Epithelial cell of proximal tubule (primary cell): ENCODE data around the gene E2F2. TPM values are rescaled to one million over a fixed set of nuclear protein-coding genes. Genes with fewer than 3 reads are reported as not detected.
"Not testable (repeated sequence)": the region's sequence is repeated elsewhere in the genome, so short reads cannot be mapped to it uniquely, and the experiment has no call there.

Source experiments
- DNase-seq: peaks from one replicate; pipeline ENCODE4 v3.0.0-alpha.2; 2011; ENCODE audit warnings: low read depth
- H3K4me3 ChIP-seq: 2 replicates; pipeline ENCODE4 v1.5.1; 2011; ENCODE audit warnings: low read depth, mild to moderate bottlenecking, low read length
- total RNA-seq: library from RNA; depleted of rRNA; stranded (reverse); fragments of >200 nt; gene quantifications from 2 replicates; pipeline ENCODE4 v1.2.3, GENCODE V29; 2015
- TF ChIP-seq, protein P1 (sequence below): conservative IDR thresholded peaks from 2 replicates; pipeline ENCODE4 v1.5.1; 2012; ENCODE audit warnings: low read depth, mild to moderate bottlenecking, low read length

E2F2 gene
- total RNA-seq, 1 donor from 2014 or later, result 4.0 TPM

DNA sequence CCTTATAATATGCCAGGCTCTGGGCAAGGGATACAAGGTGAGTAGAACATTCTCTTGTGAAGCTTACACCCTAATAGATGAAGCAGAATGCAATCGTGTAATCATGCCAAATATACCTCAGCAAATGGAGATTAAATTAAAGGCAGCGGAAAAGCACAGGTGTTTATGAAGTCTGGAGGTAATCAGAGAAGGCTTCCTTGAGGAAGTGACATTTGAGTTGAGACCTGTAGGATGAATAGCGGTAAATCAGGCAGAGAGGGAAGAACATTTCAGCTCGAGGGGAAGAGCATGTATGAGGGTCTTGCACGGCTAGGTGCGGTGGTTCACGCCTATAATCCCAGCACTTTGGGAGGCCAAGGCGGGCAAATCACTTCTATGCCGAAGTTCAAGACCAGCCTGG is 13.5 kb downstream of the E2F2 start:
- no peak overlapping the region for H3K4me3 ChIP-seq
- TF ChIP-seq, protein P1, sequence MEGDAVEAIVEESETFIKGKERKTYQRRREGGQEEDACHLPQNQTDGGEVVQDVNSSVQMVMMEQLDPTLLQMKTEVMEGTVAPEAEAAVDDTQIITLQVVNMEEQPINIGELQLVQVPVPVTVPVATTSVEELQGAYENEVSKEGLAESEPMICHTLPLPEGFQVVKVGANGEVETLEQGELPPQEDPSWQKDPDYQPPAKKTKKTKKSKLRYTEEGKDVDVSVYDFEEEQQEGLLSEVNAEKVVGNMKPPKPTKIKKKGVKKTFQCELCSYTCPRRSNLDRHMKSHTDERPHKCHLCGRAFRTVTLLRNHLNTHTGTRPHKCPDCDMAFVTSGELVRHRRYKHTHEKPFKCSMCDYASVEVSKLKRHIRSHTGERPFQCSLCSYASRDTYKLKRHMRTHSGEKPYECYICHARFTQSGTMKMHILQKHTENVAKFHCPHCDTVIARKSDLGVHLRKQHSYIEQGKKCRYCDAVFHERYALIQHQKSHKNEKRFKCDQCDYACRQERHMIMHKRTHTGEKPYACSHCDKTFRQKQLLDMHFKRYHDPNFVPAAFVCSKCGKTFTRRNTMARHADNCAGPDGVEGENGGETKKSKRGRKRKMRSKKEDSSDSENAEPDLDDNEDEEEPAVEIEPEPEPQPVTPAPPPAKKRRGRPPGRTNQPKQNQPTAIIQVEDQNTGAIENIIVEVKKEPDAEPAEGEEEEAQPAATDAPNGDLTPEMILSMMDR, result no peak
- no peak for DNase-seq

DNA sequence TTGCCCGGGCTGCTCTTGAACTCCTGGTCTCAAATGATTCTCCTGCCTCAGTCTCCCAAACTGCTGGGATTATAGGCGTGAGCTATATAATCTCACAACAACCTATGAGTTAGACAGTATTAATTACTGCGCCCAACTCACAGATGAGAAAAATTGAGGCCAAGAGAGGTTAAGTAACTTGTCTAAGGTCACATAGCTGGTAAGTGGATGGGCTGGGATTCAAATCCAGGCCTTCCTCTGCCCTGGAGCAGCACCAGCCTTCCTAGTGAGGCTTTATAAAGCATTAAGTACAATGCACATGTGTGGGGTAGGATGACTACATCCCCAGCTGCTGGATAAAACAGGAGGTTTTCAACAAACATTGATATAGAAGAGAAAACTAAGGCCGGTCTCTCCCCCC is 15.1 kb downstream of the E2F2 start:
- TF ChIP-seq, protein P1, result no peak
- DNase-seq, result no peak

DNA sequence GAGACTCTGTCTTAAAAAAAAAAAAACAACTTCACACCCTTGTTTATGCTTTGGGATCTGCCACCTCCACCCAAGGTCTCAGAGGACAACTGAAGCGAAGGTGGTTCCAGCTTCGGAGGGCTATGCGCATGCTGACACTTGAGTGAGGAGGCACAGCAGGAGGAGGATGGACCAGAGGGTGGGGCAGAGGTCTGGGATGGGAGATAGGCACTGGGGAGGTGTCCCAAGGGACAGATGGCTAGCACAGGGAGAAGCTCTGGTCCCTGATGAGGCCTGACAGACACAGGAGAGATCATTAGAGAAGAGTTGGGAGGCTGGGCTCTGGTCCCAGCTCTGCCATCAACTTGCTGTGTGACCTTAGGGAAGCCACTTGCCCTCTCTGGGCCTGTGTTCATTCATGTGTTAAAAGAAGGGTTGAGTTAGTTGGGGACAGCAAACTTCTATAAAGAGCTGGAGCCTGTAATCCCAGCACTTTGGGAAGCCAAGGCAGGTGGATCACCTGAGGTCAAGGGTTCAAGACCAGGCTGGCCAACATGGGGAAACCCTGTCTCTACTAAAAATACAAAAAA is 16.8 kb downstream of the E2F2 start:
- TF ChIP-seq, protein P1, result no peak
- no peak for DNase-seq
- no peak overlapping the region for H3K4me3 ChIP-seq

More for the DNA sequence above, 15.1 kb downstream of the E2F2 start:
- no peak overlapping the region for H3K4me3 ChIP-seq

DNA sequence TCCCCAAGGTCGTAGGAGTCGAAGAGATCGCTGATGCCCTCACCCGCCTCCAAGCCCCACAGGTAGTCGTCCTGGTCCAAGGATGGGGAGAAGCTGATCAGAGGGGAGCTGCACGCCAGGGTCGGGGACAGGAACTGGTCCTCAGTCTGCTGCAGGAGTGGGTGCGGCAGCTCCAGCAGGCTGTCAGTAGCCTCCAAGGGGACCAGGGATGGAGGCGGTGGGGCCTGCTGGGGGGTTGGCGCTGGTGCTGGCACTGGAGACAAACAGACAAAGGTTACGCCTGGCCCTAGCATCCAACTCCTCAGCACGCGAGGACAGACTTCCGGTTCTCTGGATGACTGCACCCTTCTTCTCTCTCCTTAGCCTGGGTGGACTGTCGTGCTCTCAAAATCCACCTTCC is 21.1 kb downstream of the E2F2 start:
- TF ChIP-seq, protein P1, result no peak
- no peak for DNase-seq
- H3K4me3 ChIP-seq, result no peak overlapping the region

DNA sequence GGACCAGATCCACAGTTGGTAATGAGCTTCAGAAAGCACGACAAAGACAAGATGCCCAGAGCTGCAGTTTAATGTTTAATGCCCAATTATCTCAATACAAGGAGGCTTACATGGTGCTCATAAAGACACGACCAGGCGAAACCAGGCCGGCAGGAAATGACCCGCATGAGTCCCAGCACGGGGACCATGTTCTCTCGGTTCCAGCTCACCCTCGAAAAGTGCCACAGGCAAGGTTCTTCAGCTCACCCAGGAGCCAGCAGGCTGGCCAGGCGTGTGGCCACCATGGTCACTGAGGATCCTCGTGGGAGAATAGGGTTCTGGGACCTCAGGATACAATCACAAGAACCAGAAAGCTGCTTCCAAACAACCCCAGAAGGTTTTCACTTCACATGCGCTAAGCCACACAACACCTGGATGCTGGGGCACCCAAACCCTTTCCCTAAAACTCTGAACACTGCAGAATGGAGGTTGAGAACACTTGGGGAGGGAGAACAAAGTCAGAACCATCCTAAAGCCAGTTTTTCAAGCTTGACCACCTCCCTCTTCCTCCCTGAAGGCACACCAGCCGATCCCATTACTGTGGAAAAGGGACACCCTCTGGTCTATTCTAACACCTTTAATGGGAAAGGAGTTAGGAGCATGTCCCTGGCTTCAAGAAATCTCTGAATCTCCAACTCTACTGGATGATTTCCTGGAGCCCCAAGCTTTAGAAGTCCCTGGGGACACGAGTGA is 24.5 kb downstream of the E2F2 start:
- no peak overlapping the region for H3K4me3 ChIP-seq
- DNase-seq, result no peak
- TF ChIP-seq, protein P1, result no peak

DNA sequence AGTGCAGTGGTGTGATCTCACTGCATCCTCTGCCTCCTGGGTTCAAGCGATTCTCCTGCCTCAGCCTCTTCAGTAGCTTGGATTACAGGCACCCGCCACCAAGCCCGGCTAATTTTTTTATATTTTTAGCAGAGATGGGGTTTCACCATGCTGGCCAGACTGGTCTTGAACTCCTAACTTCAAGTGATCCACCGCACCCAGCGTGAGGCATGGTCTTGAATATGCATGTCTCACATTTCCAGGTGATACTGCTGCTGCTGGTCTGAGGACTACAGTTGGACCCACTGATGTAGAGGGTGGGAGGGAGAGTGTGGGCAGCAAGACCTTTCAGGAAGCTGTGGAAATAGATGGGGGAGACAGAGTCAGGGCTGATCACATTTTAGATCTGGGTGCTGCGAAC is 25.2 kb downstream of the E2F2 start:
- TF ChIP-seq, protein P1, result no peak
- DNase-seq, result no peak
- H3K4me3 ChIP-seq, result no peak overlapping the region

DNA sequence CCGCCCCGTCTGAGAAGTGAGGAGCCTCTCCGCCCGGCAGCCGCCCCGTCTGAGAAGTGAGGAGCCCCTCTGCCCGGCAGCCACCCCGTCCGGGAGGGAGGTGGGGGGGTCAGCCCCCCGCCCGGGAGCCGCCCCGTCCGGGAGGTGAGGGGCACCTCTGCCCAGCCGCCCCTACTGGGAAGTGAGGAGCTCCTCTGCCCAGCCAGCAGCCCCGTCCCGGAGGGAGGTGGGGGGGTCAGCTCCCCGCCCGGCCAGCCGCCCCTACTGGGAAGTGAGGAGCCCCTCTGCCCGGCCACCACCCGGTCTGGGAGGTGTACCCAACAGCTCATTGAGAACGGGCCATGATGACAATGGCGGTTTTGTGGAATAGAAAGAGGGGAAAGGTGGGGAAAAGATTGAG is 26.9 kb downstream of the E2F2 start:
- not testable (repeated sequence) for DNase-seq, H3K4me3 ChIP-seq
